WERI-Rb-1 (cell line): Measurements from ENCODE around the gene CFAP43.

ENCODE experiments used
- DNase-seq: peaks from one replicate; pipeline ENCODE4 v3.0.0-alpha.2; 2020
- H3K27ac ChIP-seq: fragments of 250-450 bp; sonication (Bioruptor Pico); 2 replicates; pipeline ENCODE4 v1.5.1; 2020; ENCODE audit warnings: mild to moderate bottlenecking, moderate library complexity
- H3K27me3 ChIP-seq: fragments of 250-450 bp; sonication (Bioruptor Pico); 2 replicates; pipeline ENCODE4 v1.5.1; 2021; ENCODE audit warnings: mild to moderate bottlenecking, low read depth, moderate library complexity; ENCODE audit not compliant: insufficient read depth, severe bottlenecking
- H3K36me3 ChIP-seq: fragments of 250-450 bp; sonication (Bioruptor Pico); 2 replicates; pipeline ENCODE4 v1.5.1; 2020; ENCODE audit warnings: mild to moderate bottlenecking, moderate library complexity
- H3K4me3 ChIP-seq: 2 replicates; pipeline ENCODE4 v1.5.1; 2011; ENCODE audit warnings: low read depth, mild to moderate bottlenecking, control low read depth, low read length
- H3K9me3 ChIP-seq: fragments of 250-450 bp; sonication (Bioruptor Pico); 2 replicates; pipeline ENCODE4 v1.5.1; 2021; ENCODE audit warnings: mild to moderate bottlenecking, moderate library complexity; ENCODE audit not compliant: severe bottlenecking
- CTCF ChIP-seq: IDR thresholded peaks from 2 replicates; pipeline ENCODE4 v1.5.1; 2011; ENCODE audit warnings: low read depth, mild to moderate bottlenecking, control low read depth, inconsistent platforms, low read length

The CFAP43 gene

GRCh38 chr10:104208730-104209129 lies 23.4 kb downstream of the CFAP43 start:
- Histone ChIP-seq H3K27ac (no peak overlapping the region), H3K9me3 (no peaks in the 10 kb centered on the region), H3K27me3 (no peaks in the 10 kb centered on the region), H3K4me3 (no peak overlapping the region), H3K36me3 (no peaks in the 10 kb centered on the region)
- DNase-seq = no peak
- no peak for TF ChIP-seq CTCF

GRCh38 chr10:104202231-104202630 lies 29.9 kb downstream of the CFAP43 start:
- DNase-seq = no peak
- Histone ChIP-seq H3K27ac (no peak overlapping the region), H3K27me3 (no peaks in the 10 kb centered on the region), H3K4me3 (no peak overlapping the region), H3K9me3 (no peaks in the 10 kb centered on the region), H3K36me3 (no peaks in the 10 kb centered on the region)
- TF ChIP-seq CTCF = no peak

GRCh38 chr10:104201636-104202035 lies 30.5 kb downstream of the CFAP43 start:
- no peaks in the 10 kb centered on the region for H3K9me3 ChIP-seq
- no peaks in the 10 kb centered on the region for H3K27me3 ChIP-seq
- H3K4me3 ChIP-seq = no peak overlapping the region
- no peak for TF ChIP-seq CTCF
- no peaks in the 10 kb centered on the region for H3K36me3 ChIP-seq
- DNase-seq = no peak
- no peak overlapping the region for H3K27ac ChIP-seq

GRCh38 chr10:104199567-104199966 lies 32.6 kb downstream of the CFAP43 start:
- no peak for DNase-seq
- Histone ChIP-seq H3K36me3 (no peaks in the 10 kb centered on the region), H3K4me3 (no peak overlapping the region), H3K27me3 (no peaks in the 10 kb centered on the region), H3K9me3 (no peaks in the 10 kb centered on the region), H3K27ac (no peak overlapping the region)
- no peak for TF ChIP-seq CTCF

- Histone ChIP-seq H3K9me3 (no peaks in the 10 kb centered on the region), H3K36me3 (no peaks in the 10 kb centered on the region), H3K4me3 (no peak overlapping the region), H3K27ac (no peak overlapping the region), H3K27me3 (no peaks in the 10 kb centered on the region)
- no peak for TF ChIP-seq CTCF
- DNase-seq = no peak
Measured at GRCh38 chr10:104197364-104197763, 34.8 kb downstream of the CFAP43 start.

- TF ChIP-seq CTCF = no peak
- no peak for DNase-seq
- no peak overlapping the region for H3K4me3 ChIP-seq
- H3K9me3 ChIP-seq = no peaks in the 10 kb centered on the region
- no peaks in the 10 kb centered on the region for H3K36me3 ChIP-seq
- H3K27ac ChIP-seq = no peak overlapping the region
- H3K27me3 ChIP-seq = no peaks in the 10 kb centered on the region
Measured at GRCh38 chr10:104195706-104196105, 36.5 kb downstream of the CFAP43 start.
